SU-DHL-6 (cell line): Measurements from ENCODE around the gene PLEK2.

Experiments
- H2AFZ ChIP-seq: fragments of 200-600 bp; sonication (generic); 2 replicates; pipeline ENCODE4 v1.6.1; 2014; ENCODE audit warnings: low read depth, mild to moderate bottlenecking, moderate library complexity, mixed read lengths, antibody characterized with exemption, low read length; ENCODE audit not compliant: severe bottlenecking
- H3F3A ChIP-seq: fragments of 200-600 bp; shearing (Covaris generic); 2 replicates; pipeline ENCODE4 v1.6.0; 2016; ENCODE audit warnings: antibody characterized with exemption, mild to moderate bottlenecking; ENCODE audit not compliant: insufficient read depth
- H3K27ac ChIP-seq: fragments of 200-600 bp; sonication (generic); 2 replicates; pipeline ENCODE4 v1.5.1; 2016; ENCODE audit warnings: low read depth, mild to moderate bottlenecking, low read length, moderate library complexity, mixed read lengths
- H3K27me3 ChIP-seq: fragments of 200-600 bp; sonication (generic), shearing (Covaris generic); 2 replicates; pipeline ENCODE4 v1.6.0; 2014; ENCODE audit warnings: mild to moderate bottlenecking, low read length
- H3K36me3 ChIP-seq: fragments of 200-600 bp; sonication (generic); 2 replicates; pipeline ENCODE4 v1.6.1; 2014; ENCODE audit warnings: mild to moderate bottlenecking, low read length, mixed read lengths
- H3K4me2 ChIP-seq: fragments of 300-600, 200-600 bp; shearing (Covaris generic), sonication (generic); 2 replicates; pipeline ENCODE4 v1.6.0; 2014; ENCODE audit warnings: low read length, low read depth, mild to moderate bottlenecking; ENCODE audit not compliant: poor library complexity, severe bottlenecking
- H3K4me3 ChIP-seq: fragments of 200-600 bp; sonication (generic); 2 replicates; pipeline ENCODE4 v1.5.1; 2014; ENCODE audit warnings: antibody characterized with exemption, low read length, mild to moderate bottlenecking, mixed read lengths; ENCODE audit not compliant: insufficient read depth, poor library complexity, severe bottlenecking
- H3K79me2 ChIP-seq: fragments of 200-600 bp; sonication (generic); 2 replicates; pipeline ENCODE4 v1.6.1; 2014; ENCODE audit warnings: mild to moderate bottlenecking, low read length, moderate library complexity; ENCODE audit not compliant: insufficient read depth
- H3K9ac ChIP-seq: fragments of 200-600 bp; sonication (generic); 2 replicates; pipeline ENCODE4 v1.7.0; 2014; ENCODE audit warnings: mild to moderate bottlenecking, low read length
- H3K9me2 ChIP-seq: fragments of 200-600 bp; sonication (generic); replicated peaks from 2 replicates; pipeline ENCODE4 v1.6.1; 2014; ENCODE audit warnings: low read length; ENCODE audit not compliant: insufficient read depth
- H3K9me3 ChIP-seq: fragments of 200-600 bp; sonication (generic); 2 replicates; pipeline ENCODE4 v1.6.1; 2014; ENCODE audit warnings: low read length, mixed read lengths; ENCODE audit not compliant: insufficient read depth
- H4K20me1 ChIP-seq: fragments of 200-600 bp; sonication (generic); 2 replicates; pipeline ENCODE4 v1.6.1; 2014; ENCODE audit warnings: low read depth, mild to moderate bottlenecking, antibody characterized with exemption, low read length, moderate library complexity, mixed read lengths
- CTCF ChIP-seq: fragments of 200-600 bp; sonication (generic); IDR thresholded peaks from one replicate; pipeline ENCODE4 v1.5.1; 2017; ENCODE audit warnings: antibody characterized with exemption, mild to moderate bottlenecking, low read length, moderate library complexity; ENCODE audit not compliant: insufficient read depth, poor library complexity, severe bottlenecking
- EZH2phosphoT487 ChIP-seq: fragments of 200-600 bp; sonication (generic), shearing (Covaris generic); conservative IDR thresholded peaks from 2 replicates; pipeline ENCODE4 v1.6.1; 2018; ENCODE audit warnings: mild to moderate bottlenecking, antibody characterized with exemption, low read length, moderate library complexity, mixed read lengths

Gene PLEK2

GRCh38 chr14:67418401-67419191 is 6.6 kb upstream of the PLEK2 start:
- Histone ChIP-seq H3K79me2 (no peaks in the 10 kb centered on the region), H3K27ac (no peak overlapping the region), H3F3A (no peaks in the 10 kb centered on the region), H4K20me1 (no peaks in the 10 kb centered on the region), H2AFZ (no peak overlapping the region), H3K4me3 (no peak overlapping the region), H3K4me2 (no peak overlapping the region), H3K36me3 (no peaks in the 10 kb centered on the region), H3K9me2 (no peaks in the 10 kb centered on the region), H3K27me3 (no peaks in the 10 kb centered on the region), H3K9ac (no peak overlapping the region), H3K9me3 (no peaks in the 10 kb centered on the region)
- TF ChIP-seq EZH2phosphoT487, result no peak
- TF ChIP-seq CTCF, result no peak

- H3K27me3 ChIP-seq, result no peaks in the 10 kb centered on the region
- H3K4me3 ChIP-seq, result no peak overlapping the region
- no peaks in the 10 kb centered on the region for H3K79me2 ChIP-seq
- no peaks in the 10 kb centered on the region for H4K20me1 ChIP-seq
- no peak overlapping the region for H3K9ac ChIP-seq
- no peaks in the 10 kb centered on the region for H3K36me3 ChIP-seq
- H2AFZ ChIP-seq, result no peak overlapping the region
- no peaks in the 10 kb centered on the region for H3K9me3 ChIP-seq
- no peaks in the 10 kb centered on the region for H3F3A ChIP-seq
- no peak overlapping the region for H3K4me2 ChIP-seq
- H3K9me2 ChIP-seq, result no peaks in the 10 kb centered on the region
- H3K27ac ChIP-seq, result no peak overlapping the region
- no peak for TF ChIP-seq CTCF
- no peak for TF ChIP-seq EZH2phosphoT487
Measured at GRCh38 chr14:67417633-67418032, 5.7 kb upstream of the PLEK2 start.

DNA sequence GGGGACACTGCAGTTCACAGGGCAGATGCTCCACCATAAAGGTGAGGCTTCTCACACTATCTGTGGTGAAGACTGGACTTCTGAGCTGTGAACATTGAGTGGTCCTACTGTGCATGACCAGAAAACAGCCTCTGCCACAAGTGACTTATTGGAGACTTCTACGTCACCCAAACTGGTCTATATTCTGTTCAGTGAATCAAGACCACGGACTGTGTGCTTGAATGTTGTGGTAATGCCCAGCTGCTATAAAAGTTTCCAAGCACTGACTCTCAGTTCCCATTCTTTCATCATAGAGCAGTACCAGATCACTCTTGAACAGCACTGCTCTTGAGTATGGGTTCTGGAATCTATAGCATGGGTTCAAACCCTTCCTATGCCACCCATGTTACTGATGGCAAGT is 4.8 kb upstream of the PLEK2 start:
- Histone ChIP-seq H3K27me3 (no peaks in the 10 kb centered on the region), H3K36me3 (no peaks in the 10 kb centered on the region), H3K9me3 (no peaks in the 10 kb centered on the region), H3K27ac (no peak overlapping the region), H3K9me2 (no peaks in the 10 kb centered on the region), H3K79me2 (no peaks in the 10 kb centered on the region), H3K4me3 (no peak overlapping the region), H3F3A (no peaks in the 10 kb centered on the region), H3K9ac (no peak overlapping the region), H4K20me1 (no peaks in the 10 kb centered on the region), H2AFZ (no peak overlapping the region), H3K4me2 (no peak overlapping the region)
- TF ChIP-seq CTCF, result no peak
- no peak for TF ChIP-seq EZH2phosphoT487
